ENCODE results near the gene TDP1. TPM values are rescaled to one million over a fixed set of nuclear protein-coding genes. Genes with fewer than 3 reads are reported as not detected.

The TDP1 gene
- total RNA-seq, 2 experiments from 2014 or later: 65.9 to 75.3 TPM

- no peak for DNase-seq (ENCODE audit: low spot score)
- Histone ChIP-seq H3K4me3 (ENCODE audit: low read depth, low read length, poor library complexity, severe bottlenecking) (no peak overlapping the region), H2AFZ (ENCODE audit: low read length) (no peak overlapping the region), H3K4me1 (ENCODE audit: insufficient read depth, low read length, poor library complexity, severe bottlenecking) (no peaks in the 10 kb centered on the region), H3K4me2 (ENCODE audit: low read length) (peak overlapping the region; percentile 41; the same call in 1 of the 2 replicates), H3K27ac (ENCODE audit: low read depth, low read length, poor library complexity, severe bottlenecking) (no peak overlapping the region), H4K20me1 (ENCODE audit: insufficient read depth, low read length) (no peaks in the 10 kb centered on the region; the same call in 1 of the 2 replicates), H3K9me2 (ENCODE audit: insufficient read depth, low read length) (no peaks in the 10 kb centered on the region), H3K9me3 (ENCODE audit: low read length) (peaks cover 4% of the 10 kb centered on the region; the same call in 1 of the 2 replicates), H3K36me3 (ENCODE audit: insufficient read depth, low read length) (no peaks in the 10 kb centered on the region), H3K79me2 (ENCODE audit: insufficient read depth, low read depth, low read length) (no peaks in the 10 kb centered on the region)
- POLR2A ChIA-PET: interaction anchor here (0.9 kb wide), 1 partner anchor 11 kb away, joined by 3 read pairs; no protein-coding TSS in a partner anchor
- no TSS peak for BruUV-seq (replicated peaks)
- TF ChIP-seq EZH2phosphoT487 (IDR thresholded peaks at IDR 0.05; ENCODE audit: borderline replicate concordance, low read depth, low read length) (no peak), CTCF (conservative IDR thresholded peaks at IDR 0.05; ENCODE audit: low read length) (no peak)
- intact Hi-C loops (cut with micrococcal nuclease; ENCODE audit: unreplicated experiment): no loop called here
- CTCF ChIA-PET (ENCODE audit: unreplicated experiment): no interaction called here
These were observed 103.2 kb downstream of the TDP1 start for GRCh38 chr14:90058876-90059458.

GRCh38 chr14:90060312-90060964 is 104.7 kb downstream of the TDP1 start:
- ChIA-PET POLR2A (no interaction called here), CTCF (ENCODE audit: unreplicated experiment) (no interaction called here)
- Histone ChIP-seq H3K79me2 (ENCODE audit: insufficient read depth, low read depth, low read length) (no peaks in the 10 kb centered on the region), H3K9me3 (ENCODE audit: low read length) (peaks cover 4% of the 10 kb centered on the region; the same call in 1 of the 2 replicates), H4K20me1 (ENCODE audit: insufficient read depth, low read length) (no peaks in the 10 kb centered on the region; the same call in 1 of the 2 replicates), H3K4me2 (ENCODE audit: low read length) (peak overlapping the region; percentile 49; the same call in 1 of the 2 replicates), H3K4me1 (ENCODE audit: insufficient read depth, low read length, poor library complexity, severe bottlenecking) (no peaks in the 10 kb centered on the region), H3K4me3 (ENCODE audit: low read depth, low read length, poor library complexity, severe bottlenecking) (no peak overlapping the region), H3K36me3 (ENCODE audit: insufficient read depth, low read length) (no peaks in the 10 kb centered on the region), H2AFZ (ENCODE audit: low read length) (no peak overlapping the region), H3K27ac (ENCODE audit: low read depth, low read length, poor library complexity, severe bottlenecking) (no peak overlapping the region), H3K9me2 (ENCODE audit: insufficient read depth, low read length) (no peaks in the 10 kb centered on the region)
- no peak for TF ChIP-seq EZH2phosphoT487 (IDR thresholded peaks at IDR 0.05; ENCODE audit: borderline replicate concordance, low read depth, low read length)
- TF ChIP-seq CTCF (conservative IDR thresholded peaks at IDR 0.05; ENCODE audit: low read length): peak; percentile 51
- intact Hi-C loops (cut with micrococcal nuclease; ENCODE audit: unreplicated experiment): no loop called here
- BruUV-seq (replicated peaks): no TSS peak
- DNase-seq (ENCODE audit: low spot score): no peak
